NCI-H226 (cell line): ENCODE data around the gene CEP112.
A peak's percentile ranks its signal among the peaks of the same experiment; 100 is the strongest.
"Not testable (repeated sequence)": the region's sequence is repeated elsewhere in the genome, so short reads cannot be mapped to it uniquely, and the experiment has no call there.

Experiments
- DNase-seq: peaks from one replicate; pipeline ENCODE4 v3.0.0-alpha.2; 2015

Gene CEP112

DNA sequence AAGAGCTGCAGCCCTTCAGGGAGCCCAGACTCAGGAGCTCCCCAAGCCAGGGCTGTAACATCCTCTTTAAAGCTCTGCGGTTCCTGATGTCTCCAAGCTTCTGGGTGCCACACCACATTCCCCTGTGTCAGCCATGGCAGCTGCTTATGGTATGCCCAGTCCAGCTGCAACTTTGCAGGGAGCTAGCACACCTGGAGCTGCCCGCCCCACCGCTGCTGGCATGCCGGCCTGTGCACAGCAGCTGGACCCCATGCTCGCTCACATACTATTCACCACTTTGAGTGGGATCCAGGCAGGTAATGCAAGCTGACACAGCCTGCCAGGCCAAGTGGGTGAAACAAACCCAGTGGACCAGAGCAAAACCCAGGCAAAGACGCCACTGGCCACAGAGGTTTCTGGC lies 324.9 kb downstream of the CEP112 start:
- no peak for DNase-seq

- no peak for DNase-seq
Observed at GRCh38 chr17:65865715-65866425, 326.1 kb downstream of the CEP112 start.

DNA sequence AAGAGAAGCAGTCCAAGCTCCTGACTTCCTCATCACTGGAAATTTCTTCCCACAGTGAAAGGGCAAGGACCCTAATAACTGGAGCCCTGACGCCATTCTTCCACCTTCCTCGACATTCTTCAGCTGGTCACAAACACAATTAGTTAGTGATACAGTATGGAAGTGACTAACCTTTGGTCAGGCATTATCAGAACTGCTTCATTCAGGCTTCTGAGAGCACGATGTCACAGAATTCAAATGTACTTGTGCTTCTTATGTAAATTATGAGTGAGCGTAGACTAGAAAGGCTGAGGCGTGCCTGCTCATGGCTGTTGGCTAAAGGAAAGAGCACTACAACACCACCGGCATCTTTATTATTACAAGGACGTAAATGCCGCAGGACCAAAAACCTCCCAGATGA lies 327.5 kb downstream of the CEP112 start:
- no peak for DNase-seq

- DNase-seq = no peak
Observed at GRCh38 chr17:65857718-65858117, 334.2 kb downstream of the CEP112 start.

- DNase-seq = peak; percentile 40
Observed at GRCh38 chr17:65856865-65857264, 335.1 kb downstream of the CEP112 start.

DNA sequence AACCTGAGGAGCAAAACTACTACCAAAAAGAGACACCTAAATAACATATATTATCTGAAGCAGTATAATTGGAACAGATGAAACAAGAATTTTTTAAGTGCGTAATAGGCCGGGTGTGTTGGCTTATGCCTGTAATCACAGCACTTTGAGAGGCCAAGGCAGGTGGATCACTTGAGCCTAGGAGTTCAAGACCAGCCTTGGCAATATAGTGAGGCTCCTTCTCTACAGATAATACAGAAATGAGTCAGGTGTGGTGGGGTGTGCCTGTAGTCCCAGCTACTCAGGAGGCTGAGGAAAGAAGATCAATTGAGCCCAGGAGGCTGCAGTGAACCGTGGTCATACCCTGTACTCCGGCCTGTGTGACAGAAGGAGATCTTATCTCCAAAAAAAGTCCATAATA lies 336.3 kb downstream of the CEP112 start:
- no peak for DNase-seq

DNA sequence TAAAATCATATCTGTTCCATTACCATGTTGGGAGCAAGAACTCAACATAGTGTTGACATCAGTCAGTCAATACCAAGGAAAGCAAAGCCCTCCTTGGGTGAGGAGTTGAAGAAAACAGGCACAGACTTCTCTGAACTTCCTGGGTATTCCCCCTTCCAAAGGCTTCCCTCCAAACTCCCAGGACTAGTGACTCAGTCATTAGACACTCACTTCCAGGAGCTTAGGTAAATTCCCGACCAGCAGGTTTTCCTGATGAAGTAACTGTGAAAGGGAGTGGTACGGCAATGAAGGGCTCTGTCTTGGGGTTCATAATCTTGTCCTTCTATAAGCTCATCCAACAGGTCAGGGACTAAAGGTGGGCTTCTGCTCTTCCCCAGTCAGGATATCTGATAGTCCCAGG lies 336.7 kb downstream of the CEP112 start:
- peak; percentile 96 for DNase-seq

GRCh38 chr17:65853816-65854215 lies 338.1 kb downstream of the CEP112 start:
- DNase-seq = no peak

DNA sequence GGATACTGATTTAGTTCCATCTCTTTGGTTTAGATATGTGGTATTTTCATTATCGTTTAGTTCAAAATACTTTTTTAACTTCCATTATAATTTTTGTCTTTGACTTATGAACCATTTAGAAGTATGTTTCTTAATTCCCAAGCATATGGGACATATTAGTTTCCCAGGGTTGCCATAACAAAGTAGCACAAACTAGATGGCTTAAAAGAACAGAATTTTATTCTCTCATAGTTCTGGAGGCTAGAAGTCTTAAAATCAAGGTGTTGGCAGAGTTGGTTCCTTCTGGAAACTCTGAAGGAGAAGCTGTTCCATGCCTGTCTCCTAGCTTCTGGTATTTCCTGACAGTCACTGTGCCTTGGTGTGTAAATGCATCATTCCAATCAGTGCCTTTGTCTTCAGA lies 339.0 kb downstream of the CEP112 start:
- DNase-seq = no peak

DNA sequence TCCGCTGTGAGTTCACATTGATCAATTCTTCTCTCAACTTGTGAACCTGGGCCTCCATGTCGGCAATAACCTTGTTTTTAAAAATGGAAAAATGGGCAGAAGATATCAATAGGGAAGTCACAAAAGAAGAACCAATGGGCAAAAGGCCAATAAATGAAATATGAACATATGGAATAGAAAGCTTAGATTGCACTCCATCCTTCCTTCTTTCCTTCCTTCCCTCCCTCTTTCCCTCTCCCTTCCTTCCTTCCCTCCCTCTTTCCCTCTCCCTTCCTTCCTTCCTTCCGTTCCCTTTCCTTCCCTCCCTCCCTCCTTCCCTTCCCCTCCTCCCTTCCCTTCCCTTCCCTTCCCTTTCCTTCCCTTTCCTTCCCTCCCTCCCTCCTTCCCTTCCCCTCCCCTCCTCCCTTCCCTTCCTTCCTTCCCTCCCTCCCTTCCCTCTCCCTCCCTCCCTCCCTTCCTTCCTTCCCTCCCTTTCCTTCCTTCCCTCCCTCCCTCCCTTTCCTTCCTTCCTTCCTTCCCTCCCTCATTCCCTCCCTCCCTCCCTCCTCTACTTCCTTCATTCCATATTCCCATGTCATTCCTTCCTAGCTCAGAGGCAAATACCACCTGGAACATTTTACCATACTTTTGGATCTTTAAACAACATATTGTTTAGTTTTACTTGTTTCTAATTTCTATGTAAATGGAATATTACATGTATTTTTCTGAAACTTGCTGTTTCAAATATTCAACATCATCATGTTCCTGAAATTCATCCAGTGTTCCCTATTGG lies 339.8 kb downstream of the CEP112 start:
- no peak for DNase-seq

DNA sequence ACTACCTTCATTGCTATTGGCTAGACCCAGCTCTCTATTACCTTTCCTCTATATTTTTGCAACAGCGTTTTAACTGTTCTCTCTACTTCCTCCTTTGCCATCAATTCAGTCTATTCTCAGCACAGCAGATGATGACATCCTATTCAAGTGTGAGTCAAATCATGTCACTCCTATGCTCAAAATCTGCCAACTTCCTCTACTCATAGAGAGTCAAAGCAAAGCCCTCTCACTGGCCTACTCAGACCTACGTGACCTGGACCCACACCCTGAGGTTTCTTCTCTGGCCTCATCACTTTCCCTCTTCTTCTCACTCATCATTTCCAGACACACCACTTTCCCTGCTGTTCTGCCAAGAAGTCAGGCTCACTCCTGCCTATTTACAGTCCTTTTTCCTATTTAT lies 341.4 kb downstream of the CEP112 start:
- DNase-seq = no peak

- DNase-seq = no peak
Observed at GRCh38 chr17:65848751-65849150, 343.2 kb downstream of the CEP112 start.

DNA sequence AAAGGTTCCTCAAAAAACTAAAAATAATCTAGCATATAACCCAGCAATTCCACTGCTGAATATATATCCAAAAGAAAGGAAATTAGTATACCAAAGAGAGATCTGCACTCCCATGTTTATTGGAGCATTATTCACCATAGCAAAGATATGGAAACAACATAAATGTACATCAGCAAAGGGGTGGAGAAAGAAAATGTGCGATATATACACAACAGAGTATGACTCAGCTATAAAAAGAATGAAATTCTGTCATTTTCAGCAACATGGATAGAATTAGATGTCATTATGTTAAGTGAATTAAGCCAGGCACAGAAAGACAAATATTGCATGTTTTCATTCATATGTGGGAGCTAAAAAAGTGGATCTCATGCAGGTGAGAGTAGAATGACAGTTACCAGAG lies 350.8 kb downstream of the CEP112 start:
- no peak for DNase-seq

GRCh38 chr17:65837232-65837631 lies 354.7 kb downstream of the CEP112 start:
- DNase-seq = not testable (repeated sequence)

- DNase-seq = no peak
Observed at GRCh38 chr17:65833214-65833613, 358.7 kb downstream of the CEP112 start.

DNA sequence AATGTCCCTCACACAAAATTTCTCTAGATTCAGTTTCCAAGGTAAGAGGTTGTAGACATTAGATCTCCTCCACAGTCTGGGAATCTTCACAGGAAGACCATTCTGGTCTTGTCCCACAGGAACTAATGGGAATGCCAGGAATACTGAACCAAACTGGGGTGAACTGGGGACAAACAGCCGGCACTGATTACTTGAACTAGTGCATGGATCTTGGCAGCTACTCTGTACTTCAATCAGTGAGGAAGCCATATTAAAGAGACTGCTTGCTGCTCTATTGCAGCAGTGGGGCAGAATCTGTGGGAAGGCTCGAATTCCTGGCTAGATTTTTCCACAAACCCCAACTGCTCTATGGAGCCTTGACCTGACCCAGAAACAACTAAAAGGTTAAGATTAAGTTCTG lies 361.6 kb downstream of the CEP112 start:
- no peak for DNase-seq

GRCh38 chr17:65826577-65826976 lies 365.4 kb downstream of the CEP112 start:
- not testable (repeated sequence) for DNase-seq

- no peak for DNase-seq
Observed at GRCh38 chr17:65824901-65825300, 367.0 kb downstream of the CEP112 start.

GRCh38 chr17:65823713-65824112 lies 368.2 kb downstream of the CEP112 start:
- DNase-seq = no peak

- no peak for DNase-seq
Observed at GRCh38 chr17:65820811-65821210, 371.1 kb downstream of the CEP112 start.

- DNase-seq = no peak
Observed at GRCh38 chr17:65820306-65820705, 371.6 kb downstream of the CEP112 start.

DNA sequence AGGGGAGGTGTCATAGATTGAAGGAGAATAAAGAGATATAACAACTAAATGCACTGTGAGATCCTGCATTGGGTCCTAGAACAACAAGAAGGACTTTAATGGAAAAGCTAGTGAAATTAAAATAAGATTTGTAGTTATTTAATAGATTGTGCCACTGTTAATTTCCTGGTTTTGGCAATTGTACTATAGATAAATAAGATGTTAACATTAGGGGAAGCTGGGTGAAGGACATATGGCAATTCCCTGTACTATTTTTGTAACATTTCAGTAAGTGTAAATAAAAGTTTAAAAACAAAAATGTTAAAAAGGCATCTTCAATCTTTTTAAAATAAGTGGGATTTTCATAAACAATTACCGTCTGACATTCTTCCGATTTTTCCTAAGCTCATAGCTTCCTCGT lies 372.1 kb downstream of the CEP112 start:
- no peak for DNase-seq

GRCh38 chr17:65817951-65818350 lies 374.0 kb downstream of the CEP112 start:
- no peak for DNase-seq

DNA sequence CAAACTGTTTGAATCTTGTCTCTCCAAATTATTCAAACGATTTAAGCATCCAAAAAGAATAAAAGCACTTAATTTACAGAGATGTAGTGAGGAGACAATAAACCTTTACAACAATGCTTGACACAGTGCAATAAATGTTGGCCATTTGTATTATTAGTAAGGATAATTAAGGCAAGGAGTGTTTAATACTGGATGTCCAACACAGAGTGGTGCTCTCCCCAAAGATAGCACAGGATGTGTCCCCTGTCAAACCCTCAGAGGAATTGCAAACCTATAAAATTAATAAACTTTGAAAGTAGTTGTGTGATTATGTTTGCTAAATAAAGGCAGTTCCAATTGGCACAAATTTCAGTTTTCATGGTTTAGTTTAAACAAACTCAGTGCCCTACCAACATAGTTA lies 377.5 kb downstream of the CEP112 start:
- DNase-seq = no peak

GRCh38 chr17:65813306-65813705 lies 378.6 kb downstream of the CEP112 start:
- peak; percentile 43 for DNase-seq
